HG02763 (cell line): ENCODE data around the gene ACAD8.
"Not testable (repeated sequence)": the region's sequence is repeated elsewhere in the genome, so short reads cannot be mapped to it uniquely, and the experiment has no call there.

ENCODE experiments used
- ATAC-seq: cut with Tn5 transposase; IDR thresholded peaks from one replicate; pipeline ENCODE4 v1.9.1; 2021; ENCODE audit warnings: mild to moderate bottlenecking, moderate library complexity; ENCODE audit not compliant: unreplicated experiment

The ACAD8 gene

DNA sequence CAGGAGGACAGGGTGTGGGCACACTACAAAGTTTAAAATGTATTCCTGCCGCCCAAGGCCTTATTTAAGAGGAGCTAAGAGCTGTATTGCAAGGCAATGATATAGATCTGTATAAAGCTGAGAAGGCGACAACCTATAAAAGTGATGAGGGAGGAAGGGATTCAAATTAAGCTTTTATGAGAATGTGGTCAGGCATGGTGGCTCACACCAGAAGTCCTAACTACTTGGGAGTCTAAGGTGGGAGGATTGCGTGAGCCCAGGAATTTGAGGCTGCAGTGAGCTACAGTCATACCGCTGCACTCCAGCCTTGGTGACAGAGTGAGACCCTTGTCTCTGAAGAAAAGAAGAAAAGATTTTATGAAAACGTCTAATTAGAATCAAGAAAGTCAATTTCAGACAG, 13.1 kb downstream of the ACAD8 start:
- ATAC-seq = no peak

DNA sequence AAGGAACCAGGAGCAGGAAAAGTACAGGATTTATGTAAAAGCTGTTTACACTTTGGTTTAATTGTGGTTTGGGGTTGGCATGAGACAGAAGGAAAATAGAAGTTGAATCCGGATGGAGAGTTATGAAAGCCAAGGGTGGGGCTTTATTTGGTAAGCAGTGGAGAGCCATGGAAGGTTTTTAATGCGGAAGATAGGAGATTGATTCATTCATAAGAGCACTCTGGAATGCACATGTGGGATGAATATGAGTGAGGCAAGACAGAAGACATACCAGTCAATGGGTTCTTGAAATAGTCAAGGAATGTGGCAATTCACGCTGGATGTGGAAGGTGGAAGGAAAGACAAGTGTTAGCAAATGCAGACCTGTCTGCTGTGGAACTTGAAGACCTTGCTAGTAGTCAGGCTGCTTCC, 13.5 kb downstream of the ACAD8 start:
- ATAC-seq = no peak

DNA sequence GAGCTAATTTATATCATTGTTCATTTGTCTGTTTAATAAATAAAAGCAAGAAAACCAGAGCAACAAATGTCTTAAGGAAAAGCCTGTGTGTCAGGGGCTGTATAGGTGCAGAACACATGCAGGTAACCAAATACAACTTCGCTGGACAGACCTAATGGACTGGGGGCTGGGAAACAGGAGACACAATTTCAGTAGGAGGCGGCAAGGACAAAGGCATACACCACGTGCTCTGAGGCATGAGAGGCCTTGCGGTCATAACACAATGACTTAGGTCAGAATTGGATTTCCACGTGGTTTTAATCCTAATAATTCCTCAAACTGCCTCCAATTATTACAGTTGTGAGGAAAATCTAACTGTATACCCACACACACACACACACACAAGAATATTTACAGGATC, 14.1 kb downstream of the ACAD8 start:
- no peak for ATAC-seq

DNA sequence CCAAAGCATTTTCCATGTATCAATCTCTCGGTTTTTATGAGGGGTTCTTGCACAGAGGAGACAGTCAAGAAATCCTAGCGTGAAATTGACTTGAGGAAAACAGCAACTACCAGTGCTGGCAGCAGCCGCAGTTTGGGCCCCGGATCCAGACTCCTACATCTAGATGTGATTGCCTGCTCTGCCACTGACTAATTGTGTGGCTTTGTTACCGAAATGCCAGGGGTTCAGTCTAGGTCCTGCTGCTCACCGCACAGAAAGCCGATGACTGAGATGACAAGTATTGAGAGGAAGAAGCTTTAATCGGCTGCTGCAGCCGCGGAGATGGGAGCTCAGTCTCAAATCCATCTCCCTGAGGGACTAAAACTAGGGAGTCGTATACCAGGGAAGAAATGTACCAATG, 14.6 kb downstream of the ACAD8 start:
- no peak for ATAC-seq

DNA sequence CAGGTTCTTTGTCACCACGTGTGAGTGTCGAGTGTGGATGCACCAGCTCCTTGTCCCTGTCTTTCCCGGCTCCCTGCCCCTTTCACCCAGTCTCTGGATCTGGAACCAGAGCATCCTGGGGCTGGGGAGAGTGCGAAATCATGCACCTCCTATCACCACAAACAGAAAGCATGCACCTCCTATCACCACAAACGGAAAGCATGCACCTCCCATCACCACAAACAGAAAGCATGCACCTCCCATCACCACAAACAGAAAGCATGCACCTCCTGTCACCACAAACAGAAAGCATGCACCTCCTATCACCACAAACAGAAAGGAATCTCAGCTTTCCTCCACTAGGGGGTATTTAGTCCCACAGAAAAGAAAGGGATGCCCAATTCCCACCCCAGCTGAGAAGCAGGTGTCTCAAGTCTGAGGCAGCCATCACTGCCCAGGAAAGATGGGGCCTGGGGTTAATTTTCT, 16.9 kb downstream of the ACAD8 start:
- ATAC-seq = no peak

DNA sequence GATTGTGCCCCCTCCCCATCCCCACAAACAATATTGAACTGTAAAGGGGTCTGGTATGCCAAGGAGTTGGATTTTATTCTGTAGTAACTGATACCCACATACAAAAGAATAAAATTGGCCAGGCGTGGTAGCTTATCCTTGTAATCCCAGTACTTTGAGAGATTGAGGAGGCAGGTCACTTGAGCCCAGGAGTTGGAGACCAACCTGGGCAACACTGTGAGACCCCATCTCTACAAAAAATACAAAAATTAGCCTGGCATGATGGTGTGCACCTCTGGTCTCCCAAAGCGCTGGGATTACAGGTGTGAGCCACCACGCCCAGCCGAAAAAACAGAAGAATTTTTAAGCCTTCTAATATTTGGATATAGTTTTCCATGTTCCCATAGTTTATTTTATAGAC, 18.6 kb downstream of the ACAD8 start:
- ATAC-seq = no peak

DNA sequence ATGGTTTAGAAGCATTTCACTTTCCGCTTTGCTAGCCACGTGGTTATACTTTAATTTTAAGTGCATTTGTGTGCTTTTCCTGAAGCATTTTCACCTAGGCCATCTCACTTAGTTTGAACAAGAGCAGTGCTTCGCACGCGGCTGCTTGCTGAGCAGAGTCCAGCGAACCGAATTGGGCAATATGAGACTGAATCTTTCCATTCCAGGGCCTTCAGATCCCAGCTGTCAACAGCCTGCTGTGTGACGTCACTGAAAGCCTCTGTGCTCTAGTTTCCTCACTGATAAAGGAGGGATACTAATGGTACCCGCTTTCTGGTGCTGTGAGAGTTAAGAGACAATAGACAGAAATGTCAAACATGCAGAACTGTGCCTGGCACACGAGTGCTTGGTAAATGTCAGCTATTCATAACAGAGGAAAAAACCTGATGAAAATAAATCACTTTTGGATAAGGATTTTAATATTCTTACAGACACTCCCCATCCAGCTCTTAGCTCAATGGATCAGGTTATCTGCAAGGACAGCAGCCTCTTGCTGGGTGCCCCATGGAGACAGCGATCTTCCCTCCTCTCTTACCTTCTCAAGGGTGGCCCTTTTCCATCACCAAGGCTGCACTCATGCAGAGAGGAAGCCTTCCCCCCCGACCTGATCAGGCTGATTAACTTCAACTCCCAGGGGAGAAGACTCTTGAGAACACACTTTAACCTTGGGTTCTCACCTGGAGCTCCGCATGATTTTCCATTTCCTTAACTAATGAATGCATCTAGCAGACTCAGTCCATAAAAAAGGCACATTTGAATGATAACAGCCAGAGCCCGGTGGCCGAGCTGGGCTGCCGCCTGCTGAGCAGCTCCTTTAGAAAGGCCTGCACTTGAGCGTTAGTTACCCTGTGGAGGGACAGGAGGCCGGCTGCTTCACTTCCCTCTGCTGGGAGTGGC, 19.3 kb downstream of the ACAD8 start:
- no peak for ATAC-seq

DNA sequence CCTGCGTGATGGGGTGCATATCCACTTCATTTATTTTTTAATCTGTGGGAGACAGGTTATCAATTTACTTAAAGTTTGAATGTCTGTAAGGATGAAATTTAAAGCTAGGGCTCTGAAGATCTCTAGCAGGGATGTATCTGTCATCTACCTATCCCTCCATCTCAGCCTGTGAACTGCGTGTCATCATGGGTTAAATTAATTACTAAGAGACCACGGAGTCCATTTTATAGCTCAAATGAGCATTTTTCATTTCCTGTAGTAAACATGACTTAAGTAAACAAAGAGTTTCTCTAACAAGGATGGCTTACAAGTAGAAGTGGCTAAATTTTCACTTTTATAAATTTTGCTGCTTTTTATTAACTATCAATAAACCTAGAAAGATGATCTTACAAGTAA, 19.9 kb downstream of the ACAD8 start:
- ATAC-seq = no peak

DNA sequence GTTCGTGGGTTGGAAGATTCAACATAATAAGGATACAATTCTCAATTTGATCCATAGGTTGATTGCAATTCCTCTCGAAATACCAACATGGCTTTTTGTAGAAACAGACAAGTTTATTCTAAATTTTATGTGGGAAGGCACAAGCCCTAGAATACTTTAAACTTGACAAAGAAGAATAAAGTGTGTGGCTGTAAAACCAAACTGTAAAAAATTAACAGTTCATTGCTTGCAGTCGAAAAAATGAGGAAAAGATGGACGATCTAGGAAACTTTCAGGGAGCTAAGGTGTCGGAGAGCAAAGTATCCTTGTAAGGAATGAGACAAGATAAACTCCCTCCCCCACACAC, 21.8 kb downstream of the ACAD8 start:
- no peak for ATAC-seq

DNA sequence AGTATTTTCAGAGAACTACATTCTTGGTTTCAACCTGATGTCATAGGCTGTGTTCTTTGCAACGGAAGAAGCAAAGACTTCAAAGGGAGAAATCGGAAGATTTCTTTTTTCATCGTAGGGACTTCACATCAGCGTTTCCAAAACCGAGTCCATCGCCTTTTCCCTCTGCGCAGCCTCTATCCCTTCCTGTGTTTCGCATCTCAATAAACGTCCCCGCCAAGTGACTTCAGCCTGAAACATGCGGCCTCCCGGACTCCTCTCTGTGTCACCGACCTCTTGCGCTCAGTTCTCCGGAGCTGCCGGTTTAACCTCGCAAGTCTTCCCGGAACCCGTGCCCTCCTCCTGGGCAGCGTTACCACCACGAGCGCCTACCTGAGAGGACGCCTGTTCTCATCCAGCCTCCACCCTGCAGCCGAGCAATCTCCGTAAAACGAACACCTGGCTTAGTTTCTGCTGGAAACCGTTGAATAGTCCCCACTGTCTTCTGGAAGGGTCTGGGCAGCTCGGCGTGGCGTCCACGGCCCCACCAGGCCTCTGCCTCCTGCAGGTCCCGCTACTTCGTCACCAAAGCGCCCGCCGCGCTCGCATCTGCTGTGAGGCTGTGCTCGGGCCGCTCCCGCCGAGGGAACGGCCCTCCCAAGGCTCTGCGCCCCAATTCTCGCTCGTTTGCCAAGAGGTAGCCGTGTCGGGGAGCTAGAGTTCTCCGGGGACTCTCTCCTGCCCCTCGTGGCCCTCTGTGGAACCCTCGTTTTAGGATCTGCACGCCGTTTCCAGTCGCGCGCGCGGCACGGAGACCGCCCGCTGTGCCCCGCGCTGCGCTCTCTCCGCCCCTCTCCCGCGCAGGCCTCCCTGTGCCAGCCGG, 22.4 kb downstream of the ACAD8 start, which contains the start of gene GLB1L3:
TSS of gene GLB1L3 (plus strand) at position 846 of the 862 bp plus-strand sequence. CDS start 362 bp downstream, outside the sequence.
- ATAC-seq = no peak

DNA sequence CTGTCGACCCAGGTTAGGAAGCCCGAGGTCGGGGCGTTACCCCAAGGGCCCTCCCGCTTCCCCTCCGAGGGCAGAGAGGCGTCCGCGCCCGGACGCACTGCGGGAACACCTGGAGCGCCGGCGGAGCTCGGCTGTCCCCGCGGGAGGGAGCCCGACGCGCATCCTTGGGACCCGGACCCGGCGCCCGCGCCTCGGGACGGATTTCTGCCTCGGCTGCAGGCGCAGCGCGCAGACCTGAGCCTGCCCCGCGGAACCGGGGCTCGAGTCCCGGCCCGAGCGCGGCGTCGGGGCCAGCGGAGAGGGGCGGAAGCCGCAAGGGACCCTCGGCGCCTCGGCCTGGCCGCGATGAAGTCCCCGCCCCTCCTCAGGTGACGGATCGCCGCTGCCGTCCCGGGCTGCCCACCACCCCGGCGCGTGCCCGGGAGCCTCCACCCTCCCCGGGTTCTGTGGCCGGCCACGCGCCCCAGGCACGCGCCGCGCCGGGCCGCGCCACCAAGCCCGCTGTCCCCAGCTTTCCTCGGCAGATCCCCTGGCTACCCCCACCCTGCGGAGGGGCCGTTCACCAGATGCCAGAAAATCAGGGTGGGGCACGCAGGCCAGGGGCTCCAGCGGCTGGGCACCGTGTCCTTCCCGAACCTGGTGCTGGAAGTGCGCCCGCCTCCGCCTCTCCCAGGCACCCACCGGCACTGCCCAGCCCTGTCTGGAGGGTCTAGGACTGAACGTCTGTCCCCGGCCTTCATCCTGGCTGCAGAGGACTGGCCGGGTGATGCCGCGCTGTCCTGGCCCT, 23.2 kb downstream of the ACAD8 start:
- ATAC-seq = no peak

DNA sequence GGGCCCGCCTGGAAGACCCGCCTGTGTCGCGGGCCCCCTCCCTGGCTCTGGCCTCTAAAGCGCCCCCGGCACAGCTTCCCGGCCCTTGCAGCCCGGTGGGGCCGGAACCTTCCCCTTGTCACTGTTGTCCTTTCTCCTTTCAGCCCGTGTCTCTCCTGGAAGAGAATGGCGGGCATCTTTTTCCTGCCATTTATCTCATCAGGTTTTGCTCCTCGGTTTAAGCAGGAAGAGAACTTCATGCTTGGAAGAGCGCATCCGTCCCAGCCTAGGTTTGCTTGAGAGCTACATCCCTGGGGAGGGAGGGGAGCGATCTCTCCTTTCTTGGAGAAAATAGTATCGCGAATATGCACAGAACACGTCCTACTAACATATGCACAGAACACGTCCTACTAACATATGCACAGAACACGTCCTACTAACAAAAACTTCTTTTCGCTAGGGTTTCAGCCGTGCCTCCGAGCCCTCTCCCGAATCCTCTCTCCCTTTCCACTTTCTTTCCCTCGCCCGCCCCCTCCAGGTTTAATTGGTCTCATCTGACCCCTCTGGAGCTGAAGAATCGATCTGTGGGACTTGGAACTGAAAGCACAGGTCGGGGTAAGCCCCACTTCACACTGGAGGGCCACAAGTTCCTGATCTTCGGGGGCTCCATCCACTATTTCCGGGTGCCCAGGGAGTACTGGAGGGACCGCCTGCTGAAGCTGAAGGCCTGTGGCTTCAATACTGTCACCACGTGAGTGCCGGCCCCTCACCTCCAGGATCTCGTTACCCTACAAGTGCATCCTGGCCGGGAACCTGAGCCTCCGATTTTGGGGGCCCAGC, 24.0 kb downstream of the ACAD8 start:
- no peak for ATAC-seq

DNA sequence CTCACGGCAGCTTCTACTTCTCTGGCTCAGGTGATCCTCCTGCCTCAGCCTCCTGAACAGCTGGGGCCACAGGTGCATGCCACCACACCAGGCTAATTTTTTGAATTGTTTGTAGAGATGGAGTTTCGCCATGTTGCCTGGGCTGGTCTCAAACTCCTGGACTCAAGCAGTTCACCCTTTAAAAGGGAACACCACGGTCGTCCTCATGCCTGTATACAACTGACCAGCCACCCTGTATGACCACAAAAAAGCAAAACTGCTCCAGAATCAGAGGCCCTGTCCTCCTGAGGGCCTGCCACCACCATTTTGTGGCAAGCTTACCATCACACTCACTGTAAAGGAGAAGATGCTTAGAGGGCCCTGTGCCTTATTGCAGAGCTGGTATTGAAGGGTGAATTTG, 25.0 kb downstream of the ACAD8 start:
- ATAC-seq = no peak

DNA sequence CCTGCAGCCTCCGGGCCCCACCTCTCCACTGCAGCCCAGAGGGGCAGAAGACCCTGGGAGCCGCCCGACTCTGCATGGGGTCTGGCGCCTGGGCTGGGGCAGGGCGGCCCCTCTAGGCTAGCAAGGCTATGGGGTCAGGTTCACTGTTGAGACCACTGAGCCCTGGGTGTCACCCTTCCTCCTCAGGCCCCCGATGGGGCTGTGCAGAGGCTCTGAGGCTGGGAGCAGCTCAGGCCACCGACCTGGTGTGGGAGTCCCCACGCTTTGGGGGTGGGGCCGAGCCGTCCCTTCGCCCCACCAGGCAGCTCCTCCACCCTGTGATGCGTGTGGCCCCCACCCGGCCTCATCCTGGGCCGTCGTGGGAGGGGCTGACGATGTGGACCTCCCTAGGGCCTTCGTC, 28.3 kb downstream of the ACAD8 start:
- ATAC-seq = not testable (repeated sequence)

DNA sequence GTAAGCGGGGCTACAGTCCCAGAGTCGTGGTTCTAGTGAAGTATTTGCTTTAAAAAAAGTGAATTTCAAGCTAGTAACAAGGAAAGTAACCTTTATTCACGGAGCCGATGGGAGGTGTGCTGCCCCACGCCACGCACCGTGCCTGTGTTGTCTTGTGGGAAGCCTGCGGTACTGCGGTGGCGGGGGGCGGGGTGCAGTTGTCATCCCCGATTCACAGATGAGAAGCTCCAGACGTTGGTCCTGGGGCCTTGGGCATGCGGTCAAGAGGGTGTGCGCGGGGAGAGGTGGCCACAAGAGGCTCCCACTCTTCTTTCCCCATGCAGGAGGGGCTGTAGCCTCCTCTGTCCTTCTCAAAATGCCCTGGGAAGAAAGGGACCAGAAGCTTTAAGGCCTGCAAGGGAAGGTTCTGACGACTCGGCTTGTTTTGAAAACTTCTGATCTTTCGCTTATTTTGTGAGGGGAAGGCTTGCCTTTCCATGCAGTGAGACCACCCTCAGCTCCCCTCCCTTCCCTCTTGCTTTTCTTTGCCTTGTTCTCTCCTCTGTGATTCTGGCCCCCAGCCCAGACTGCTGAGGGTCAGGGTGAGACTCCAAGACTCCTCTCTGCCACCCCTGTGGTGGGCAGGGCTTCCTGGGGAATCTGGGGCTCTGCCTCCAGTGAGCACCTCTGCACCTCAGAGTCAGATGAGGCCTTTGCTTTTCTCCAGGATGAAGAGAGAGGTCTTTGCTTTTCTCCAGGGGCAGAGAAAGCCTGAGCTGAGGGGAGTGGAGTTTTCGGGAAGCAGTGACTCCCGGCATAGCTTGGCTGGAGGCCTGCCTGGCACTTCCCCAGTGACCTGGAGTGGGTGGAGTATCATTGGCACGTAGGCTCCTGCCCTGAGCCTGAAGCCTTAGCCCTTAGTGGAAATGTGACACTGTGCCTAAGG, 29.0 kb downstream of the ACAD8 start:
- ATAC-seq = no peak

DNA sequence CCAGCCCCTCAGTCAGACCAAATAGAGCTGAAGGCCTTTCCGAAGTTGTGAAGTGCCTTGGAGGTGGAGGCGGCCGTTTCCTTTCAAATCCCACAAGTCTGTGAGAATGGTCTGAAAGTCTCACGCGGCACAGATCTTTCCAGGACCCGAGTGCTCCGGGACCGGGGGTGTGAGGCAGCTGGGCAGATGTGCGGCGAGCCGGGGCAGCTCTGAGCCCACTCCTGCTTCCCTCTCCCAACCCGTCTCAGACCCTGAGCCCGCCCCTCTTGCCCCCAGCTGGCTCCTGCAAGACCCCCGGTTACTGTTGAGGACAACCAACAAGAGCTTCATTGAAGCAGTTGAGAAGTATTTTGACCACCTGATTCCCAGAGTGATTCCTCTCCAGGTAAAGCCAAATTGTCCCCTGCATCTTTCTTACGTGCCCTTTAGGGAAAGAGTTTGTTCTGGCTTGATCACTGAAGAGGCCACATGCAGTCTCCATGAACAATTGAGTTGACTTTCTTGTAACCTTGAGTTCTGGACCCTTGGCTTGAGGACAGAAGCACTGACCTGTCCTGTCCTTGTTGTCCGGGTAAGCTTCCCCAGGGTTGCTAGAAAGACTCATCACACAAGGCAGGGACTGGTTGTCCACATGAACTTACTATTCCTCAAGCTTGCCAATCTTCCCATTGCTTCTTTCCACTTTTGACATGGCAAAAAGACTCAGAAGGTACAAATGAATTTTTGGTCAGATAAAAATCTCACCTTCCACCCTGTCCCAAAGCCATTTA, 30.3 kb downstream of the ACAD8 start:
- ATAC-seq = no peak

DNA sequence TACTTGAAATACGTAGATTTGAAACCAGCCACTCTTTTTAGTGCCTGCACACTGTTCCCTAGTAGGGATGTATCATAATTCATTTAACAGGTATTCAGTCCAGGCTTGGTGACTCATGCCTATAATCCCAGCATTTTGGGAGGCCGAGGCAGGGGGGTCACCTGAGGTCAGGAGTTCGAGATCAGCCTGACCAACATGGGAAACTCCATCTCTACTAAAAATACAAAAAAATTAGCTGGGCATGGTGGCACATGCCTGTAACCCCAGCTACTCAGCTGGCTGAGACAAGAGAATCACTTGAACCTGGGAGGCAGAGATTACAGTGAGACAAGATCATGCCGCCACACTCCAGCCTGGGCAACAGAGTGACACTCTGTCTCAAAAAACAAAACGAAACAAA, 31.0 kb downstream of the ACAD8 start:
- ATAC-seq = not testable (repeated sequence)

DNA sequence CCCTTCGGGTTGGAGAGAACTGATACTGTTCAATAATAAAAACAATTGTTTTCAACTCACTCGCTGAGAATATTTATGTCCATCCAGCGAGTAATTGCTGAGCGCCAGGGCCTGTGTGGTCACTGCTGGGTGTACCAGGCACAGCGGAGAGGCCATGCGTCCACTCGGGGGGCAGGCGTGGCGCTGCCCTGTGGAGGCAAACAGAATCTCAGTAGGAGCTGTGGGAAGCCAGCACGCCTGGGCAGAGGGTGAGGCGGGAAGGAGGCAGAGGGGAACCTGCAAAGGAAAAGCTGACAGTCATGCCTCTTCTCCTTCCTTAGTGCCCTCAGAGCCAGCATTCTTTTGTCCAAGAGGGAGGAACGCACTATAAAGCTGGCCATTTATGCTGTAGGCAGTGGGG, 34.2 kb downstream of the ACAD8 start:
- ATAC-seq = no peak
